Neural cell (in vitro differentiated cells): ENCODE measurements around the gene SUCLG2. TPM values are rescaled to one million over a fixed set of nuclear protein-coding genes. Genes with fewer than 3 reads are reported as not detected.

Experiments
- H2AFZ ChIP-seq: fragments of 200-600, 300-800 bp; sonication (generic), shearing (Covaris generic); 2 replicates; pipeline ENCODE4 v1.6.0; 2014; ENCODE audit warnings: low read depth, mild to moderate bottlenecking, antibody characterized with exemption, low read length, moderate library complexity
- H3F3A ChIP-seq: fragments of 200-600 bp; shearing (Covaris generic); 2 replicates; pipeline ENCODE4 v1.6.1; 2016; ENCODE audit warnings: mild to moderate bottlenecking, moderate library complexity, mixed read lengths, antibody characterized with exemption, low read length; ENCODE audit not compliant: insufficient read depth, poor library complexity, severe bottlenecking
- H3K27ac ChIP-seq: fragments of 200-600, 300-800 bp; sonication (generic), shearing (Covaris generic); 2 replicates; pipeline ENCODE4 v1.5.1; 2014; ENCODE audit warnings: mild to moderate bottlenecking, low read length, moderate library complexity
- H3K27me3 ChIP-seq: fragments of 300-800, 200-600 bp; sonication (generic), shearing (Covaris generic); 2 replicates; pipeline ENCODE4 v1.6.0; 2014; ENCODE audit warnings: mild to moderate bottlenecking, low read depth, low read length, moderate library complexity; ENCODE audit not compliant: insufficient read depth
- H3K36me3 ChIP-seq: fragments of 300-800, 200-600 bp; sonication (generic), shearing (Covaris generic); 2 replicates; pipeline ENCODE4 v1.5.1; 2014; ENCODE audit warnings: mild to moderate bottlenecking, antibody characterized with exemption, low read length, moderate library complexity; ENCODE audit not compliant: insufficient read depth
- H3K4me2 ChIP-seq: fragments of 300-800, 200-600 bp; sonication (generic), shearing (Covaris generic); 2 replicates; pipeline ENCODE4 v1.6.0; 2014; ENCODE audit warnings: mild to moderate bottlenecking, low read length
- H3K4me3 ChIP-seq: fragments of 300-800, 200-600 bp; sonication (generic), shearing (Covaris generic); 2 replicates; pipeline ENCODE4 v1.5.1; 2014; ENCODE audit warnings: mild to moderate bottlenecking, low read length, moderate library complexity
- H3K79me2 ChIP-seq: fragments of 200-600 bp; shearing (Covaris generic); replicated peaks from 2 replicates; pipeline ENCODE4 v1.6.0; 2014; ENCODE audit warnings: mild to moderate bottlenecking, low read length, moderate library complexity; ENCODE audit not compliant: insufficient read depth
- H3K9ac ChIP-seq: fragments of 300-800, 200-600 bp; sonication (generic), shearing (Covaris generic); 2 replicates; pipeline ENCODE4 v1.6.1; 2016; ENCODE audit warnings: mild to moderate bottlenecking, low read length, mixed read lengths
- H3K9me2 ChIP-seq: fragments of 200-600 bp; shearing (Covaris generic); 2 replicates; pipeline ENCODE4 v1.6.1; 2016; ENCODE audit warnings: mild to moderate bottlenecking, low read length, mixed read lengths; ENCODE audit not compliant: insufficient read depth
- H3K9me3 ChIP-seq: fragments of 200-600, 300-800 bp; sonication (generic), shearing (Covaris generic); 2 replicates; pipeline ENCODE4 v1.6.1; 2016; ENCODE audit warnings: mild to moderate bottlenecking, mixed run types, low read length, moderate library complexity, mixed read lengths
- H4K20me1 ChIP-seq: fragments of 200-600 bp; shearing (Covaris generic); 2 replicates; pipeline ENCODE4 v1.6.1; 2016; ENCODE audit warnings: mild to moderate bottlenecking, mixed run types; ENCODE audit not compliant: insufficient read depth
- CTCF ChIP-seq: fragments of 450-650 bp; IDR thresholded peaks from 2 replicates; pipeline ENCODE4 v1.5.1; 2014; ENCODE audit warnings: antibody characterized with exemption, mild to moderate bottlenecking, moderate library complexity; ENCODE audit not compliant: poor library complexity, severe bottlenecking
- EP300 ChIP-seq: fragments of 450-650 bp; conservative IDR thresholded peaks from 2 replicates; pipeline ENCODE4 v1.6.1; 2014; ENCODE audit warnings: antibody characterized with exemption, mild to moderate bottlenecking, moderate library complexity; ENCODE audit not compliant: poor library complexity, severe bottlenecking
- EZH2 ChIP-seq: fragments of 200-600, 300-800 bp; shearing (Covaris generic), sonication (generic); IDR thresholded peaks from 2 replicates; pipeline ENCODE4 v1.6.1; 2014; ENCODE audit warnings: antibody characterized with exemption, low read length, borderline replicate concordance, mild to moderate bottlenecking; ENCODE audit not compliant: insufficient read depth, poor library complexity, severe bottlenecking
- MXI1 ChIP-seq: fragments of 450-650 bp; conservative IDR thresholded peaks from 2 replicates; pipeline ENCODE4 v1.6.1; 2014; ENCODE audit warnings: antibody characterized with exemption, mild to moderate bottlenecking; ENCODE audit not compliant: poor library complexity, severe bottlenecking
- POLR2AphosphoS5 ChIP-seq: IDR thresholded peaks from 2 replicates; pipeline ENCODE4 v1.6.1; 2012
- RAD21 ChIP-seq: fragments of 450-650 bp; conservative IDR thresholded peaks from 2 replicates; pipeline ENCODE4 v1.6.1; 2014; ENCODE audit warnings: antibody characterized with exemption, mild to moderate bottlenecking, moderate library complexity
- REST ChIP-seq: IDR thresholded peaks from 2 replicates; pipeline ENCODE4 v1.6.1; 2012; ENCODE audit warnings: borderline replicate concordance
- SMC3 ChIP-seq: fragments of 450-650 bp; conservative IDR thresholded peaks from 2 replicates; pipeline ENCODE4 v1.6.1; 2014; ENCODE audit warnings: antibody characterized with exemption, mild to moderate bottlenecking, moderate library complexity; ENCODE audit not compliant: poor library complexity
- TAF1 ChIP-seq: IDR thresholded peaks from 2 replicates; pipeline ENCODE4 v1.6.1; 2012; ENCODE audit warnings: low read depth
- polyA plus RNA-seq: library from polyadenylated mRNA; depleted of rRNA; stranded (reverse); fragments of >200 nt; gene quantifications from 2 replicates; pipeline ENCODE4 v1.2.3, GENCODE V29; 2014

SUCLG2 gene
- polyA plus RNA-seq, 1 donor from 2014 or later: 0.15 TPM

- no peaks in the 10 kb centered on the region for H3K9me2 ChIP-seq
- no peaks in the 10 kb centered on the region for H3K36me3 ChIP-seq
- no peak overlapping the region for H2AFZ ChIP-seq
- H3K9me3 ChIP-seq: no peaks in the 10 kb centered on the region
- H3K27ac ChIP-seq: no peak overlapping the region
- H3K27me3 ChIP-seq: no peaks in the 10 kb centered on the region
- no peaks in the 10 kb centered on the region for H3F3A ChIP-seq
- H3K4me3 ChIP-seq: no peak overlapping the region
- no peaks in the 10 kb centered on the region for H4K20me1 ChIP-seq
- no peaks in the 10 kb centered on the region for H3K79me2 ChIP-seq
- H3K9ac ChIP-seq: no peak overlapping the region
- TF ChIP-seq CTCF (no peak), SMC3 (no peak), POLR2AphosphoS5 (no peak), TAF1 (no peak), EP300 (no peak), MXI1 (no peak), RAD21 (no peak), EZH2 (no peak), REST (no peak)
- no peak overlapping the region for H3K4me2 ChIP-seq
Measured at GRCh38 chr3:67458896-67459530, 195.4 kb downstream of the SUCLG2 start.

- no peaks in the 10 kb centered on the region for H3F3A ChIP-seq
- H3K4me2 ChIP-seq: no peak overlapping the region
- no peaks in the 10 kb centered on the region for H4K20me1 ChIP-seq
- no peaks in the 10 kb centered on the region for H3K9me3 ChIP-seq
- no peak overlapping the region for H2AFZ ChIP-seq
- no peak overlapping the region for H3K9ac ChIP-seq
- no peaks in the 10 kb centered on the region for H3K27me3 ChIP-seq
- H3K4me3 ChIP-seq: no peak overlapping the region
- H3K36me3 ChIP-seq: no peaks in the 10 kb centered on the region
- TF ChIP-seq TAF1 (no peak), RAD21 (no peak), EP300 (no peak), SMC3 (no peak), REST (no peak), POLR2AphosphoS5 (no peak), CTCF (no peak), EZH2 (no peak), MXI1 (no peak)
- no peaks in the 10 kb centered on the region for H3K79me2 ChIP-seq
- no peak overlapping the region for H3K27ac ChIP-seq
- no peaks in the 10 kb centered on the region for H3K9me2 ChIP-seq
Measured at GRCh38 chr3:67458408-67458807, 196.0 kb downstream of the SUCLG2 start.
